Measurements from ENCODE around the gene RBP3.

The RBP3 gene

DNA sequence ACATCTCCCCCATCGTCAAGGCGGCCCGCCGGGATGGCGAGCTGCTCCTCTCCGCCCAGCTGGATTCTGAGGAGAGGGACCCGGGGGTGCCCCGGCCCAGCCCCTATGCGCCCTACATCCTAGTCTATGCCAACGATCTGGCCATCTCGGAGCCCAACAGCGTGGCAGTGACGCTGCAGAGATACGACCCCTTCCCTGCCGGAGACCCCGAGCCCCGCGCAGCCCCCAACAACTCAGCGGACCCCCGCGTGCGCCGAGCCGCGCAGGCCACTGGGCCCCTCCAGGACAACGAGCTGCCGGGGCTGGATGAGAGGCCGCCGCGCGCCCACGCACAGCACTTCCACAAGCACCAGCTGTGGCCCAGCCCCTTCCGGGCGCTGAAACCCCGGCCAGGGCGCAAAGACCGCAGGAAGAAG lies 38.1 kb upstream of the RBP3 start:
- TF ChIP-seq, protein P1, sequence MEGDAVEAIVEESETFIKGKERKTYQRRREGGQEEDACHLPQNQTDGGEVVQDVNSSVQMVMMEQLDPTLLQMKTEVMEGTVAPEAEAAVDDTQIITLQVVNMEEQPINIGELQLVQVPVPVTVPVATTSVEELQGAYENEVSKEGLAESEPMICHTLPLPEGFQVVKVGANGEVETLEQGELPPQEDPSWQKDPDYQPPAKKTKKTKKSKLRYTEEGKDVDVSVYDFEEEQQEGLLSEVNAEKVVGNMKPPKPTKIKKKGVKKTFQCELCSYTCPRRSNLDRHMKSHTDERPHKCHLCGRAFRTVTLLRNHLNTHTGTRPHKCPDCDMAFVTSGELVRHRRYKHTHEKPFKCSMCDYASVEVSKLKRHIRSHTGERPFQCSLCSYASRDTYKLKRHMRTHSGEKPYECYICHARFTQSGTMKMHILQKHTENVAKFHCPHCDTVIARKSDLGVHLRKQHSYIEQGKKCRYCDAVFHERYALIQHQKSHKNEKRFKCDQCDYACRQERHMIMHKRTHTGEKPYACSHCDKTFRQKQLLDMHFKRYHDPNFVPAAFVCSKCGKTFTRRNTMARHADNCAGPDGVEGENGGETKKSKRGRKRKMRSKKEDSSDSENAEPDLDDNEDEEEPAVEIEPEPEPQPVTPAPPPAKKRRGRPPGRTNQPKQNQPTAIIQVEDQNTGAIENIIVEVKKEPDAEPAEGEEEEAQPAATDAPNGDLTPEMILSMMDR (IDR thresholded peaks at IDR 0.05; ENCODE audit: control insufficient read depth, insufficient read depth, low read depth, low read length, missing control alignments): no peak
- H3K4me3 ChIP-seq (ENCODE audit: control insufficient read depth, low read depth, low read length): no peak overlapping the region
- DNase-seq (ENCODE audit: low read depth): no peak

DNA sequence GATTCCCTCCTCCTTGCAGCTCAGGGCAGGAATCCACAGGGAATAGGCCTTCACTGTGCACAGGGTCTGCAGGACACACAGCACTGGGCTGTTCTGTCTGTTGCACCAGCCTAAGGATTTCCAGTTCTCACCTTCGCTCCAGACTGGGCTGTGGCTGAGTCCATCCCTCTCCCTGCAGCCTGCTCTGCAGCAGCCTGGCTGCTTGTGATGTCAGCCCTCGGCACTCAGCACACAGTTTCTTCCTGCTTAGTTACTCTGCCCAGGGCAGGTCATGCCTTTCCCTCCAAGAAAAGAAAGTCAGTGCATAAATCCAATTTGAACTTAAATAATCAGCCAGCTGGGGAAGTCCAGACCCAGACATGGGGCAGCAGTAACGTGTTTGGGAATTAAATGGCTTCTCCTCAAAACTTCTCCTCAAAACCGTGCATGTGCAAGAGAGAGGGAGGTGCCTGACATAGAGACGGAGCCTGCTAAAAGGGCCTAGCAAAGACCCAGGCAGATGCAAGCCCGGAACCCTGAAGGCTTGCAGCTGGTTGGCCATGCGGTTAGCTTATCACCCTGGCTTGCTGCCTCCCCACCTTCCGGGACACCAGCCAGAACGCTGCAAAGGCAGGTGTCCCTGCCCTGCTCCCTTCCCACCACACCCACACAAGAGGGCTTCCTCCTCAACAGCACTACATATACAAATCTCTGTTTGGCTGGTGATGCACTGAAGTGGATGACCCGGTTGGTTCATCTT lies 36.8 kb upstream of the RBP3 start:
- DNase-seq (ENCODE audit: low read depth): no peak

DNA sequence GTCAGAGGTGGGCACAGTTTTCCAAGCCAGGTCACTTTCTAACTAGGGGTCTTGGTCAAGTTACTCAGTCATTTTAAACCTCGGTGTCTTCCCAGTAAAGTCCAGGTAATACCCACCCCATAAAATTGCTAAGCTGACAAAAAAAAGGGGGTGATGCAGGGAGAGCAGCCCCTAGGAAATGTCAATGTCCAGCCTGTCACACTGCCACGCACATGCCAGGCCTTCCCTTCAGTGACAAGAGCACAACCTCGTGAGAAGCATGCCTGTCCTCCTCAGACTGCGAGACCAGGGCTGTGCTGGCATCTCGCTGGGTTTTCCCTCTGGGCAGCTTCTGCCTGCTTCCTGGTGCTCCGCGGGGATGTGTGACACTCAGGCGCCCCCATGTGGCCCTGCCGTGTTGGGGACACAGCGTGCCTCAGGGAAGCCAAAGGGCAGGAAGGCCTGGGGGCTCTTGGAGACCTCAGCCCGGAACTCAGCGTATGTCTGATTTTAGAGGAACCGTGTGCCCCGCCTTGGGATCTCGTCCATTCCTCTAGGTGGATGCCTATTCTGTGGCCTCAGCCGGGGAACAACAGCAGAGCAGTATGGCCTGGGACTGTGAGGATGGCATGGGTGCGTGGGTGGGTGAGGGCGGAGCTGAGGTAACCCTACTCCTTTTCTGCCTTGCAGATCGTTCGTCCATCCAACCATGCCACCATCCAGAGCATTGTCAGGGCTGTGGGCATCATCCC lies 36.1 kb upstream of the RBP3 start:
- no peak overlapping the region for H3K4me3 ChIP-seq (ENCODE audit: control insufficient read depth, low read depth, low read length)
- peak; percentile 29 for DNase-seq (ENCODE audit: low read depth)
- TF ChIP-seq, protein P1 (IDR thresholded peaks at IDR 0.05; ENCODE audit: control insufficient read depth, insufficient read depth, low read depth, low read length, missing control alignments): peak; percentile 98

More for the DNA sequence above, 36.8 kb upstream of the RBP3 start:
- TF ChIP-seq, protein P1 (IDR thresholded peaks at IDR 0.05; ENCODE audit: control insufficient read depth, insufficient read depth, low read depth, low read length, missing control alignments): no peak
- H3K4me3 ChIP-seq (ENCODE audit: control insufficient read depth, low read depth, low read length): no peak overlapping the region

DNA sequence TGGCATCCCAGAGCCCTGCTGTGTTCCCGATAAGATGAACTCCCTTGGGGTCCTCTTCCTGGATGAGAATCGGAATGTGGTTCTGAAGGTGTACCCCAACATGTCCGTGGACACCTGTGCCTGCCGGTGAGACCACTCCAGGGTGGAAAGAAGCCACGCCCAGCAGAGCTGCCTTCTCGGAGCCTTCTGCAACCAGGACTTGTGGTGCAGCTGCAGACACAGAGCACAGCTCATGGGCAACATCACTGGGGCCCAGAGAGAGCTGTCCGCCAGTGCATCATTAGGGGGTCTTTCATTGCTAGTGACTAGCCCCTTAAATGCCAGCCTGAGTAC lies 35.5 kb upstream of the RBP3 start:
- TF ChIP-seq, protein P1 (IDR thresholded peaks at IDR 0.05; ENCODE audit: control insufficient read depth, insufficient read depth, low read depth, low read length, missing control alignments): no peak
- DNase-seq (ENCODE audit: low read depth): no peak
- H3K4me3 ChIP-seq (ENCODE audit: control insufficient read depth, low read depth, low read length): no peak overlapping the region

DNA sequence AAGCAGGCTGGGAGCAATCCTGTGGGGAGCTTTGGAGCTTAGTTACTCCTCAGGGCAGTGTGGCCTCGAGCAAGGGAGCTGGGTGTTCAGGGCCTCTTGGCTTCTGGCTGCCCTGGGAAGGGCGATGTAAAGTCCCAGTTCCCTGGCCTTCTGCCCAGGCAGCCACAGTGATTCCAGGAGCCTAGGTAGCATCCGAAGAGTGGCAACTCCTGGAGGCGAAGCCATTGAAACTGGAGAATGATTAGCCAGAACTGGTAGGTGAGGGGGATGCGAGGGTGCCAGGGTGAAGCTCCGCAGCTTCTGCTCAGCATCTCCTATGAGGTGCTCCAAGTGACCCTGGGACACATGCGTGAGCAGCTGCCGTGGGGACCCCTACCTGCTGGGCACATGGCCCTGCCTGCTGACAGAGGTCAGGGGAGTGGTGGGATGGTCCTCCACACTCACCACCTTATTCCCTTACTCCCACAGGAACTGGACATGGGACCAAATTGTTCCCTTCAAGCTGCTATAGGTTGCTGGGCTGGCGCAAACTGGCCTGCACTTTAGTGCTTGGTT lies 33.7 kb upstream of the RBP3 start:
- TF ChIP-seq, protein P1 (IDR thresholded peaks at IDR 0.05; ENCODE audit: control insufficient read depth, insufficient read depth, low read depth, low read length, missing control alignments): no peak
- no peak overlapping the region for H3K4me3 ChIP-seq (ENCODE audit: control insufficient read depth, low read depth, low read length)
- DNase-seq (ENCODE audit: low read depth): no peak

DNA sequence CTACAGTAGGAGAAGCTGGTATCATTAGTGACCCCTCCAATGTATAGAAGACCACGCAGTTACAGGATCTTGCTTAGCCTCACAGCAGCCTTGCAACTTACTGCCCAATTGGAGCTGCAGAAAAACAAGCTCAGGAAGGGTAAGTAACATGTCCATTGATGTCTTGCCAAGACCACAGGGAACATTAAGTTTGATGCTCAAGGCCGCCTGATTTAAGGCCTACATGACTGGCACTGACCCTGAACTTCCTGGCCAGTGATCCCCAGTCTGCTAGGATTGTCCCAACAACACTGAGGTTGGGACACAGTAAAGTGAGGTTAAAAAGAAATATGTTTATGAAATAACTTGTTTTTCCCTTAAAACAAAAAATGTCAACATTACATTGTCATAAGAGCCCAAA lies 32.7 kb upstream of the RBP3 start:
- DNase-seq (ENCODE audit: low read depth): no peak
- TF ChIP-seq, protein P1 (IDR thresholded peaks at IDR 0.05; ENCODE audit: control insufficient read depth, insufficient read depth, low read depth, low read length, missing control alignments): no peak

More for the DNA sequence above, 32.7 kb upstream of the RBP3 start:
- no peak overlapping the region for H3K4me3 ChIP-seq (ENCODE audit: control insufficient read depth, low read depth, low read length)

Measured in AG09309 (cell line).